K562 (cell line): ENCODE data around the gene CENPV. TPM values are rescaled to one million over a fixed set of nuclear protein-coding genes. Genes with fewer than 3 reads are reported as not detected.

ENCODE experiments used
- ATAC-seq: fragments of 200-7000 bp; cut with Tn5 transposase; 3 replicates; pipeline ENCODE4 v1.9.1; 2020; ENCODE audit warnings: moderate library complexity
- BruUV-seq: library from RNA; stranded (reverse); fragments of 400-500 nt; replicated peaks from 2 replicates; lab custom pipeline; 2021; lab: Mats Ljungman, UMichigan
- CTCF ChIA-PET: fragments of 300-600 bp; formaldehyde crosslinking; extraction: SDS; loops from one replicate; lab custom pipeline; 2021; ENCODE audit warnings: low intra/inter-chr PET ratio; lab: Yijun Ruan, JAX
- POLR2A ChIA-PET: fragments of 300-600, 350-650 bp; sonication (Branson Sonifier 250); formaldehyde crosslinking; extraction: SDS; loops from one replicate; lab custom pipeline; 2021; ENCODE audit warnings: antibody characterized with exemption, inconsistent platforms; lab: Yijun Ruan, JAX
- DNase-seq, 4 experiments: peaks; one replicate each; pipeline versions ENCODE4 v3.0.0 to v3.0.0-alpha.2; 2011 to 2018; ENCODE audit warnings: low spot score in 3 of 4, mixed read lengths in 3 of 4; ENCODE audit errors: extremely low read depth in 1 of 4
- FAIRE-seq: peaks from 2 replicates; lab custom pipeline; 2011; peaks lifted over from hg19 to GRCh38; lab: Jason Lieb, UNC
- H2AFZ ChIP-seq: 2 replicates; pipeline ENCODE4 v1.6.0; 2011; ENCODE audit warnings: low read depth, low read length, control low read depth, inconsistent platforms
- H3K27ac ChIP-seq: fragments of 200-600 bp; 3 replicates; pipeline ENCODE4 v1.8.0; 2011; ENCODE audit warnings: low read depth, mild to moderate bottlenecking, control low read depth, inconsistent platforms, low read length, moderate library complexity, mixed read lengths; ENCODE audit errors: extremely low read depth
- H3K27me3 ChIP-seq, 2 experiments: fragments of 300-600 bp in 1 of 2; 2 replicates in 1 of 2; 3 replicates in 1 of 2; pipeline versions ENCODE4 v1.6.0 to v1.8.0; 2011; ENCODE audit warnings: inconsistent platforms in 2 of 2, low read length in 2 of 2, mild to moderate bottlenecking in 1 of 2, mixed read lengths in 1 of 2, moderate library complexity in 1 of 2; ENCODE audit not compliant: control insufficient read depth in 2 of 2, insufficient read depth in 2 of 2
- H3K36me3 ChIP-seq: fragments of 300-600 bp; 3 replicates; pipeline ENCODE4 v1.8.0; 2011; ENCODE audit warnings: mild to moderate bottlenecking, low read length, inconsistent platforms; ENCODE audit not compliant: control insufficient read depth, insufficient read depth
- H3K4me1 ChIP-seq, 2 experiments: fragments of 200-600 bp in 1 of 2; replicated peaks in 1 of 2; 2 replicates in 1 of 2; 3 replicates in 1 of 2; pipeline versions ENCODE4 v1.5.1 to v1.8.0; 2011; ENCODE audit warnings: inconsistent platforms in 2 of 2, low read length in 2 of 2, mild to moderate bottlenecking in 1 of 2, mixed read lengths in 1 of 2, moderate library complexity in 1 of 2; ENCODE audit not compliant: control insufficient read depth in 2 of 2, insufficient read depth in 2 of 2
- H3K4me2 ChIP-seq: 2 replicates; pipeline ENCODE4 v1.6.1; 2011; ENCODE audit warnings: low read length, control low read depth, inconsistent platforms, mixed read lengths; ENCODE audit not compliant: insufficient read depth
- H3K4me3 ChIP-seq: fragments of 200-600 bp; sonication (generic), shearing (Covaris generic); 2 replicates; pipeline ENCODE4 v1.5.1; 2016; ENCODE audit warnings: control low read depth, inconsistent platforms
- H3K79me2 ChIP-seq: fragments of 200-600 bp; 3 replicates; pipeline ENCODE4 v1.8.0; 2011; ENCODE audit warnings: low read length, inconsistent platforms; ENCODE audit not compliant: control insufficient read depth, insufficient read depth
- H3K9ac ChIP-seq, 2 experiments: 2 replicates each; pipeline versions ENCODE4 v1.6.0 to v1.6.1; 2011; ENCODE audit warnings: low read depth in 2 of 2, low read length in 2 of 2, control low read depth in 1 of 2, inconsistent platforms in 1 of 2, mild to moderate bottlenecking in 1 of 2, mixed read lengths in 1 of 2; ENCODE audit not compliant: insufficient read depth in 1 of 2
- H3K9me1 ChIP-seq: one replicate; pipeline ENCODE4 v1.6.0; 2011; ENCODE audit warnings: inconsistent platforms, mild to moderate bottlenecking, low read length, moderate library complexity; ENCODE audit not compliant: control insufficient read depth, insufficient read depth
- H3K9me3 ChIP-seq: replicated peaks from 2 replicates; pipeline ENCODE4 v1.5.1; 2011; ENCODE audit warnings: low read depth, low read length, inconsistent platforms; ENCODE audit not compliant: control insufficient read depth, insufficient read depth
- H4K20me1 ChIP-seq: replicated peaks from 2 replicates; pipeline ENCODE4 v1.6.1; 2011; ENCODE audit warnings: low read length, inconsistent platforms, mixed read lengths; ENCODE audit not compliant: control insufficient read depth, insufficient read depth
- ELF4 ChIP-seq: fragments of 450-650 bp; formaldehyde crosslinking; IDR thresholded peaks from 2 replicates; pipeline ENCODE4 v1.4.0; 2022; ENCODE audit warnings: missing genetic modification characterization
- FOXP4 ChIP-seq: sonication (generic); formaldehyde crosslinking; IDR thresholded peaks from 2 replicates; pipeline ENCODE4 v1.8.0; 2022; ENCODE audit warnings: mild to moderate bottlenecking, missing genetic modification reagents, borderline replicate concordance
- RBM25 ChIP-seq: fragments of 200-400 bp; formaldehyde crosslinking; IDR thresholded peaks from 2 replicates; pipeline ENCODE4 v1.6.1; 2018; ENCODE audit warnings: low read length, low read depth, moderate library complexity; ENCODE audit not compliant: severe bottlenecking
- ZNF121 ChIP-seq: sonication (generic); formaldehyde crosslinking; conservative IDR thresholded peaks from 2 replicates; pipeline ENCODE4 v1.8.0; 2022; ENCODE audit warnings: missing genetic modification reagents
- WGBS: fragments of 100-300 bp; shearing (Covaris generic); methylation state at CpG from one replicate; pipeline ENCODE4 v1.1.6; 2016; ENCODE audit warnings: low coverage, mixed read lengths; ENCODE audit not compliant: insufficient coverage; ENCODE audit errors: missing lambda C conversion rate; 5-methylcytosine and 5-hydroxymethylcytosine counted together
- in situ Hi-C: fragments of 300-500 bp; cut with MboI; formaldehyde crosslinking; loops from 4 replicates; pipeline ENCODE4 v1.15.0; 2018; ENCODE audit warnings: inconsistent platforms, mixed read lengths
- intact Hi-C: fragments of 100-400 bp; cut with micrococcal nuclease; formaldehyde crosslinking; loops from 2 replicates; pipeline ENCODE4 v1.14.2; 2022
- polyA plus RNA-seq, 8 experiments: library from polyadenylated mRNA; depleted of rRNA in 4 of 8; stranded (reverse) in 5 of 8; unstranded in 3 of 8; fragments of >200 nt; fragmentation: Nextera tagmentation in 2 of 8; fragmentation: Illumina TruSeq in 1 of 8; extraction: Ambion mirVana in 2 of 8; extraction: Trizol in 1 of 8; gene quantifications; 2 replicates each; pipeline versions ENCODE4 v1.2.1 to v1.2.3, GENCODE V29; 2011 to 2014; ENCODE audit warnings: inconsistent platforms in 1 of 8, missing spikeins in 1 of 8
- total RNA-seq, 7 experiments: library from RNA; depleted of rRNA in 6 of 7; stranded (reverse); fragments of >200 nt in 6 of 7; fragmentation: Illumina TruSeq in 2 of 7; extraction: Trizol in 2 of 7; gene quantifications; 2 replicates each; pipeline versions ENCODE4 v1.2.1 to v1.2.3, GENCODE V29; 2011 to 2021; ENCODE audit warnings: low replicate concordance in 1 of 7

The CENPV gene
- total and polyA plus RNA-seq, 9 of the 15 experiments (the other 6 are each of a cell fraction or from before 2014, with no cell fraction given): 17.8 to 131 (median 89.3) TPM

DNA sequence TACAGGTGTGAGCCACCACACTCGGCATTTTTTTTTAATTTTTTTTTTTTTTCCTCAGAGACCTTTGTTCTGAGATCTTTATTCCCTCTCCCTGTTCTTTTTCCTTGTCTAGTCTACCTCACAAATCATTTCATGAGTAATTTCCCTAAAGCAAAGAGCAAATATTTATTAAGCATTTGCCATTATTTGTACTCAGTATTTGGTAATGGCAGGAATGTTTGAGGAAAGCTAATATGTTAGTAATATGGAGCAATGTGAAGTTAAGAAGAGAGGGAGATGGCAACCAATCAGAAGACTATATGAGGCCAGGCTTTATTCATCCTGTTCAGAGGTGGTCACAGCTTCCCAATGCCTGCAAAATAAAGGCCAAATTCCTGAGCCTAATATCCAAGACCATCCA lies 13.3 kb downstream of the CENPV start:
- Histone ChIP-seq H2AFZ (no peak overlapping the region), H3K79me2 (no peaks in the 10 kb centered on the region), H4K20me1 (no peaks in the 10 kb centered on the region), H3K4me3 (no peak overlapping the region), H3K4me1 (no peaks in the 10 kb centered on the region), H3K9me3 (no peaks in the 10 kb centered on the region), H3K27me3 (no peaks in the 10 kb centered on the region), H3K36me3 (peaks cover 19% of the 10 kb centered on the region; the same call in 2 of the 3 replicates), H3K4me2 (no peak overlapping the region), H3K9me1 (no peaks in the 10 kb centered on the region), H3K9ac (no peak overlapping the region), H3K27ac (no peak overlapping the region)
- WGBS: 50% methylated on average over 1 of the region's 1 CpG
- ChIA-PET CTCF (no interaction called here), POLR2A (interaction anchor here (1.5 kb wide), 1 partner anchor 10 kb away, joined by 3 read pairs; no protein-coding TSS in a partner anchor)
- BruUV-seq: no TSS peak
- in situ Hi-C loops (no loop called here), intact Hi-C loops (no loop called here)
- FAIRE-seq: no peak
- TF ChIP-seq ELF4 (CRISPR knock-in tag) (no peak), RBM25 (peak; percentile 55)
- TF ChIP-seq, all 486 proteins: peak for 1
- DNase-seq: no peak
- ATAC-seq: no peak

DNA sequence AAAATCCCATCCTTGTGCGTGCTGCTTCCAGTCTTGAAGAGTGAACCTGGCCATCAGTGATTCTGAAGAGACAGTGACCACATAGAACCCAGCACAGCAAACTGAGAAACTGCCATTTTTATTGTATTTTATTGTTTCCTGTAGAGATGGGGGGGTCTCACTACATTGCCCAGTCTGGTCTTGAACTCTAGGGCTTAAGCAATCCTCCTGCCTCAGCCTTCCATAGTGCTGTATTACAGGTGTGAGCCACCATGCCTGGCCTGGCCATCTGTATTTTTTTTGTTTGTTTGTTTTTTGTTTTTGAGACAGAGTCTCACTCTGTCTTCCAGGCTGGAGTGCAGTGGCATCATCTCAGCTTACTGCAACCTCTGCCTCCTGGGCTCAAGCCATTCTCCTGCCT lies 13.9 kb downstream of the CENPV start:
- no peaks in the 10 kb centered on the region for H3K4me1 ChIP-seq
- no peaks in the 10 kb centered on the region for H3K27me3 ChIP-seq
- intact Hi-C loops: no loop called here
- H3K9me3 ChIP-seq: no peaks in the 10 kb centered on the region
- WGBS: 71% methylated on average over 1 of the region's 1 CpG
- no peaks in the 10 kb centered on the region for H4K20me1 ChIP-seq
- H2AFZ ChIP-seq: no peak overlapping the region
- in situ Hi-C loops: no loop called here
- no peak overlapping the region for H3K9ac ChIP-seq
- ATAC-seq: no peak
- no peaks in the 10 kb centered on the region for H3K79me2 ChIP-seq
- no peak for DNase-seq
- peaks cover 18% of the 10 kb centered on the region; the same call in 2 of the 3 replicates for H3K36me3 ChIP-seq
- H3K9me1 ChIP-seq: no peaks in the 10 kb centered on the region
- TF ChIP-seq FOXP4 (CRISPR knock-in tag) (no peak), ZNF121 (peak; percentile 42), RBM25 (peak; percentile 22)
- no peak overlapping the region for H3K4me3 ChIP-seq
- ChIA-PET CTCF (no interaction called here), POLR2A (interaction anchor here (1.5 kb wide), 1 partner anchor 11 kb away, joined by 3 read pairs; no protein-coding TSS in a partner anchor)
- H3K4me2 ChIP-seq: no peak overlapping the region
- no TSS peak for BruUV-seq
- no peak overlapping the region for H3K27ac ChIP-seq
- no peak for FAIRE-seq
